Breast epithelium (tissue), 3 donors: ENCODE results near the gene CNTN1.

Experiments
- POLR2AphosphoS5 ChIP-seq, 3 donors: sonication (generic); formaldehyde crosslinking; IDR thresholded peaks; one replicate each; pipeline ENCODE4 v1.6.1; 2017; ENCODE audit warnings: antibody characterized with exemption in 3 of 3
- TF ChIP-seq, protein P1 (sequence below), 3 donors: fragments of 450-650 bp; IDR thresholded peaks; one replicate each; pipeline ENCODE4 v1.5.1; 2016 to 2017; ENCODE audit warnings: antibody characterized with exemption in 3 of 3, mild to moderate bottlenecking in 3 of 3, moderate library complexity in 3 of 3

DNA sequence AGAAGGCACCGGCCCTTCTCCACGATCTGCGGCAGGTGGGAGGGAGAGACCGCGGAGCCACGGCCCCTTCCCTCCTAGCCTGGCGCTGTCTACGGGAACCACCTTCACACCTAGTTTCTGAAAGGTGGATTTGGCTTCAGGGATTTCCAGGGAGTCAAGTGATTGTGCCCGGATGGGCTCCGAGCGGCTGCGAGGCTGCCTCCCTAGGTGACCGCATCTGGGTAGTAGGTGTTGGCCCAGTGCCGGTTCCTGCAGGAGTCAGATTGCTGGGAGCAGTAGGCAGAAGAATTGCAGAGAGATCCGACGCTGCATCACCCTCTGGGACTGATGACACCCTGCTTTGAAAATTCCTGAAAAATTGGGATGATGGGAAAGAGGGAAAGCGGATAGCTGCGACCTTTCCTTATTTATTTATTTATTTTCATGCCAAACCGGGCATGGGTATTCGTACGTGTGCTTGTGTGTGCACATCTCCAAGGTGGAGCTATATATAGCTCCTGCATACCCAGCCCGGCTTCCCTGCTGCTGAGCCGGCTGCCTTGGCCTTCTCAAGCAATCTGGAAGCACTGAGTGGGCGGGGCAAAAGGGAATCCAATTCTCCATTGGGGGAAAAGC, 1.1 kb downstream of the CNTN1 start:
- TF ChIP-seq POLR2AphosphoS5 (IDR thresholded peaks at IDR 0.05) = no peak
- TF ChIP-seq, protein P1, sequence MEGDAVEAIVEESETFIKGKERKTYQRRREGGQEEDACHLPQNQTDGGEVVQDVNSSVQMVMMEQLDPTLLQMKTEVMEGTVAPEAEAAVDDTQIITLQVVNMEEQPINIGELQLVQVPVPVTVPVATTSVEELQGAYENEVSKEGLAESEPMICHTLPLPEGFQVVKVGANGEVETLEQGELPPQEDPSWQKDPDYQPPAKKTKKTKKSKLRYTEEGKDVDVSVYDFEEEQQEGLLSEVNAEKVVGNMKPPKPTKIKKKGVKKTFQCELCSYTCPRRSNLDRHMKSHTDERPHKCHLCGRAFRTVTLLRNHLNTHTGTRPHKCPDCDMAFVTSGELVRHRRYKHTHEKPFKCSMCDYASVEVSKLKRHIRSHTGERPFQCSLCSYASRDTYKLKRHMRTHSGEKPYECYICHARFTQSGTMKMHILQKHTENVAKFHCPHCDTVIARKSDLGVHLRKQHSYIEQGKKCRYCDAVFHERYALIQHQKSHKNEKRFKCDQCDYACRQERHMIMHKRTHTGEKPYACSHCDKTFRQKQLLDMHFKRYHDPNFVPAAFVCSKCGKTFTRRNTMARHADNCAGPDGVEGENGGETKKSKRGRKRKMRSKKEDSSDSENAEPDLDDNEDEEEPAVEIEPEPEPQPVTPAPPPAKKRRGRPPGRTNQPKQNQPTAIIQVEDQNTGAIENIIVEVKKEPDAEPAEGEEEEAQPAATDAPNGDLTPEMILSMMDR (IDR thresholded peaks at IDR 0.05) = no peak
